Karpas-422 (cell line): ENCODE measurements around the gene EPS8L1. TPM values are rescaled to one million over a fixed set of nuclear protein-coding genes. Genes with fewer than 3 reads are reported as not detected.

Source experiments
- DNase-seq: peaks from one replicate; pipeline ENCODE4 v3.0.0-alpha.2; 2015
- H2AFZ ChIP-seq: fragments of 200-600 bp; sonication (generic); 2 replicates; pipeline ENCODE4 v1.6.1; 2014; ENCODE audit warnings: antibody characterized with exemption, low read length, mixed read lengths
- H3K27ac ChIP-seq: fragments of 200-600 bp; sonication (generic); 2 replicates; pipeline ENCODE4 v1.5.1; 2014; ENCODE audit warnings: mild to moderate bottlenecking, low read length, moderate library complexity
- H3K27me3 ChIP-seq: fragments of 200-600 bp; sonication (generic); 2 replicates; pipeline ENCODE4 v1.6.1; 2014; ENCODE audit warnings: low read length, mixed read lengths
- H3K36me3 ChIP-seq: fragments of 200-600 bp; sonication (generic); 2 replicates; pipeline ENCODE4 v1.6.1; 2014; ENCODE audit warnings: low read length, mixed read lengths; ENCODE audit not compliant: insufficient read depth
- H3K4me1 ChIP-seq: fragments of 200-600 bp; sonication (generic); 2 replicates; pipeline ENCODE4 v1.6.1; 2014; ENCODE audit warnings: mild to moderate bottlenecking, low read length, mixed read lengths
- H3K4me2 ChIP-seq: fragments of 200-600 bp; sonication (generic); 2 replicates; pipeline ENCODE4 v1.6.1; 2014; ENCODE audit warnings: low read length, low read depth, mild to moderate bottlenecking; ENCODE audit not compliant: poor library complexity, severe bottlenecking
- H3K4me3 ChIP-seq: fragments of 200-600 bp; sonication (generic); 2 replicates; pipeline ENCODE4 v1.5.1; 2014; ENCODE audit warnings: mild to moderate bottlenecking, antibody characterized with exemption, low read length, mixed read lengths
- H3K79me2 ChIP-seq: fragments of 200-600 bp; sonication (generic); 2 replicates; pipeline ENCODE4 v1.6.1; 2014; ENCODE audit warnings: mild to moderate bottlenecking, low read length, mixed read lengths
- H3K9ac ChIP-seq: fragments of 200-600 bp; sonication (generic); 2 replicates; pipeline ENCODE4 v1.6.0; 2014; ENCODE audit warnings: low read length
- H3K9me2 ChIP-seq: fragments of 200-600 bp; sonication (generic), shearing (Covaris generic); replicated peaks from 2 replicates; pipeline ENCODE4 v1.6.0; 2014; ENCODE audit warnings: mild to moderate bottlenecking, low read length, moderate library complexity; ENCODE audit not compliant: insufficient read depth
- H3K9me3 ChIP-seq: fragments of 300-700, 200-600 bp; sonication (generic); 2 replicates; pipeline ENCODE4 v1.6.1; 2014; ENCODE audit warnings: low read length, mixed read lengths
- H4K20me1 ChIP-seq: fragments of 200-600 bp; sonication (generic); 2 replicates; pipeline ENCODE4 v1.6.1; 2014; ENCODE audit warnings: mild to moderate bottlenecking, antibody characterized with exemption, low read length, low read depth; ENCODE audit not compliant: insufficient read depth
- total RNA-seq: library from RNA; depleted of rRNA; stranded (reverse); fragments of >200 nt; shearing (Covaris generic); gene quantifications from 2 replicates; pipeline ENCODE4 v1.2.3, GENCODE V29; 2014; ENCODE audit warnings: low replicate concordance

EPS8L1 gene
- total RNA-seq, 1 experiment from 2014 or later = not detected

DNA sequence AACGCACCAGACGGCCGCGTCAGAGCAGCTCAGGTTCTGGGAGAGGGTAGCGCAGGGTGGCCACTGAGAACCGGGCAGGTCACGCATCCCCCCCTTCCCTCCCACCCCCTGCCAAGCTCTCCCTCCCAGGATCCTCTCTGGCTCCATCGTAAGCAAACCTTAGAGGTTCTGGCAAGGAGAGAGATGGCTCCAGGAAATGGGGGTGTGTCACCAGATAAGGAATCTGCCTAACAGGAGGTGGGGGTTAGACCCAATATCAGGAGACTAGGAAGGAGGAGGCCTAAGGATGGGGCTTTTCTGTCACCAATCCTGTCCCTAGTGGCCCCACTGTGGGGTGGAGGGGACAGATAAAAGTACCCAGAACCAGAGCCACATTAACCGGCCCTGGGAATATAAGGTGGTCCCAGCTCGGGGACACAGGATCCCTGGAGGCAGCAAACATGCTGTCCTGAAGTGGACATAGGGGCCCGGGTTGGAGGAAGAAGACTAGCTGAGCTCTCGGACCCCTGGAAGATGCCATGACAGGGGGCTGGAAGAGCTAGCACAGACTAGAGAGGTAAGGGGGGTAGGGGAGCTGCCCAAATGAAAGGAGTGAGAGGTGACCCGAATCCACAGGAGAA lies 39.9 kb downstream of the EPS8L1 start:
- H3K9me3 ChIP-seq = no peaks in the 10 kb centered on the region
- H3K4me1 ChIP-seq = peaks cover 56% of the 10 kb centered on the region
- peak overlapping the region; percentile 86 for H3K9ac ChIP-seq
- peak overlapping the region; percentile 88 for H3K4me2 ChIP-seq
- H2AFZ ChIP-seq = no peak overlapping the region
- H3K27ac ChIP-seq = peak overlapping the region; percentile 87
- H3K4me3 ChIP-seq = peak overlapping the region; percentile 93
- no peaks in the 10 kb centered on the region for H3K9me2 ChIP-seq
- no peaks in the 10 kb centered on the region for H3K27me3 ChIP-seq
- H4K20me1 ChIP-seq = peaks cover 57% of the 10 kb centered on the region
- no peak for DNase-seq
- peaks cover 15% of the 10 kb centered on the region for H3K36me3 ChIP-seq
- H3K79me2 ChIP-seq = peaks cover 73% of the 10 kb centered on the region

DNA sequence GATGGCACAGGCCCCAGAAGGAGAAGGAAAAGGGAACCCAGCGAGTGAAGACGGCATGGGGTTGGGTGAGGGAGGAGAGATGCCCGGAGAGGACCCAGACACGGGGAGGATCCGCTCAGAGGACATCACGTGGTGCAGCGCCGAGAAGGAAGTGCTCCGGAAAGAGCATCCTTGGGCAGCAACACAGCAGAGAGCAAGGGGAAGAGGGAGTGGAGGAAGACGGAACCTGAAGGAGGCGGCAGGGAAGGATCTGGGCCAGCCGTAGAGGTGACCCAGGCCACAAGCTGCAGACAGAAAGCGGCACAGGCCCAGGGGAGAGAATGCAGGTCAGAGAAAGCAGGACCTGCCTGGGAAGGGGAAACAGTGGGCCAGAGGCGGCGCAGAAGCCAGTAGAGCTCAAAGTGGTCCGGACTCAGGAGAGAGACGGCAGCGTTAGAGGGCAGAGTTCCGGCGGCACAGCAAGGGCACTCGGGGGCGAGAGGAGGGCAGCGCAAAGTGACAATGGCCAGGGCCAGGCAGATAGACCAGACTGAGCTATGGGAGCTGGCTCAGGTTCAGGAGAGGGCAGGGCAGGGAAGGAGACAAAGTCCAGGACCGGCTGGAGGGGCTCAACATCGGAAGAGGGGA lies 40.7 kb downstream of the EPS8L1 start:
- Histone ChIP-seq H4K20me1 (peaks cover 53% of the 10 kb centered on the region), H2AFZ (no peak overlapping the region), H3K36me3 (peaks cover 12% of the 10 kb centered on the region), H3K9me2 (no peaks in the 10 kb centered on the region), H3K79me2 (peaks cover 66% of the 10 kb centered on the region), H3K9ac (peak overlapping the region; percentile 86), H3K27ac (peak overlapping the region; percentile 82), H3K9me3 (no peaks in the 10 kb centered on the region), H3K4me2 (peak overlapping the region; percentile 88), H3K4me1 (peaks cover 64% of the 10 kb centered on the region), H3K4me3 (peak overlapping the region; percentile 93), H3K27me3 (no peaks in the 10 kb centered on the region)
- peak; percentile 92 for DNase-seq

GRCh38 chr19:55116859-55117662 lies 41.4 kb downstream of the EPS8L1 start, which contains the start of gene PPP1R12C:
Gene PPP1R12C (minus strand): TSS chr19:55117637. CDS start chr19:55117543, 94 bp downstream.
- Histone ChIP-seq H3K27ac (peak within 1 kb of the TSS; percentile 82), H3K4me2 (peak within 1 kb of the TSS; percentile 99), H4K20me1 (peaks cover 48% of the 10 kb centered on the region), H3K4me3 (peak within 1 kb of the TSS; percentile 93), H3K9me2 (no peaks in the 10 kb centered on the region), H3K79me2 (peaks cover 59% of the 10 kb centered on the region), H3K36me3 (peaks cover 8% of the 10 kb centered on the region), H3K27me3 (no peaks in the 10 kb centered on the region), H2AFZ (peak within 1 kb of the TSS; percentile 41), H3K9me3 (no peaks in the 10 kb centered on the region), H3K9ac (peak within 1 kb of the TSS; percentile 86), H3K4me1 (peaks cover 71% of the 10 kb centered on the region)
- DNase-seq = peak; percentile 68

GRCh38 chr19:55117663-55118391 lies 42.2 kb downstream of the EPS8L1 start:
- Histone ChIP-seq H4K20me1 (peaks cover 40% of the 10 kb centered on the region), H3K9ac (peak overlapping the region; percentile 76), H3K9me2 (no peaks in the 10 kb centered on the region), H3K27me3 (no peaks in the 10 kb centered on the region), H2AFZ (peak overlapping the region; percentile 41), H3K4me1 (peaks cover 68% of the 10 kb centered on the region), H3K9me3 (no peaks in the 10 kb centered on the region), H3K36me3 (peaks cover under 1% of the 10 kb centered on the region; the same call in 1 of the 2 replicates), H3K27ac (peak overlapping the region; percentile 61), H3K79me2 (peaks cover 51% of the 10 kb centered on the region), H3K4me3 (peak overlapping the region; percentile 73), H3K4me2 (peak overlapping the region; percentile 99)
- DNase-seq = peak; percentile 100

DNA sequence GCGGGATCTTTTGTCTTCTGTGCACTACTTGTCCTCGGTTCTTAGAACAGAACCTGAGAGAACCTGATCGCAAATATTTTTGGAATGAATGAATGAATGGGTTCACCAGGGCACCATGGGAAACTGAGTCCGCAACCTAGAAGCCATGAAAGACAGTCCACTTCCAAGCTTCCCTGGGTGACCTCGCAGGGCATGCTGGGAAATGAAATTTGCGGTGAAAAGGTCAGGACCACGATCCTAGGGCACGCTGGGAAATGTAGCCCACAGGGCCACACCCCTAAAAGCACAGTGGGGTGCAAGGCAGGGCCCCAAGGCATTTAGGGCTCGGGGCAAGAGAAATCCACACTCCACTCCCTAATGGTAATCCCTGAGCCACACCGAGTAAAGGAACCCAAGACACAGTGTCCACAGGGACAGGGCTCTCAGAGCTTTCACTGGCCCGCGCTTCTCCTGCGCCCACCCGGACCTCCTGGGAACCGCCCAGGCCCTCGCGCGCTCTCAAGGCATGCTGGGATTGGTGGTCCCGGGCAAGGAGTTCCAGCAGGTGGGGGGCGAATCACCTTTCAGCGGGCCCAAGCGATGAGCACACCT lies 42.8 kb downstream of the EPS8L1 start:
- no peak for DNase-seq
- H3K4me1 ChIP-seq = peaks cover 61% of the 10 kb centered on the region

GRCh38 chr19:55119053-55119452 lies 43.4 kb downstream of the EPS8L1 start:
- DNase-seq = no peak
- no peak overlapping the region for H3K27ac ChIP-seq
- H3K79me2 ChIP-seq = peaks cover 39% of the 10 kb centered on the region
- no peak overlapping the region for H3K9ac ChIP-seq
- no peaks in the 10 kb centered on the region for H3K27me3 ChIP-seq
- H4K20me1 ChIP-seq = peaks cover 28% of the 10 kb centered on the region
- no peak overlapping the region for H3K4me3 ChIP-seq
- H2AFZ ChIP-seq = no peak overlapping the region
- H3K9me2 ChIP-seq = no peaks in the 10 kb centered on the region
- H3K36me3 ChIP-seq = no peaks in the 10 kb centered on the region
- H3K9me3 ChIP-seq = no peaks in the 10 kb centered on the region
- peak overlapping the region; percentile 99 for H3K4me2 ChIP-seq
- H3K4me1 ChIP-seq = peaks cover 56% of the 10 kb centered on the region

More for the DNA sequence above, 42.8 kb downstream of the EPS8L1 start:
- Histone ChIP-seq H3K4me3 (peak overlapping the region; percentile 73), H2AFZ (peak overlapping the region; percentile 41), H3K4me2 (peak overlapping the region; percentile 99), H3K27me3 (no peaks in the 10 kb centered on the region), H4K20me1 (peaks cover 34% of the 10 kb centered on the region), H3K79me2 (peaks cover 44% of the 10 kb centered on the region), H3K9ac (peak overlapping the region; percentile 76), H3K36me3 (no peaks in the 10 kb centered on the region), H3K9me3 (no peaks in the 10 kb centered on the region), H3K9me2 (no peaks in the 10 kb centered on the region), H3K27ac (peak overlapping the region; percentile 61)

DNA sequence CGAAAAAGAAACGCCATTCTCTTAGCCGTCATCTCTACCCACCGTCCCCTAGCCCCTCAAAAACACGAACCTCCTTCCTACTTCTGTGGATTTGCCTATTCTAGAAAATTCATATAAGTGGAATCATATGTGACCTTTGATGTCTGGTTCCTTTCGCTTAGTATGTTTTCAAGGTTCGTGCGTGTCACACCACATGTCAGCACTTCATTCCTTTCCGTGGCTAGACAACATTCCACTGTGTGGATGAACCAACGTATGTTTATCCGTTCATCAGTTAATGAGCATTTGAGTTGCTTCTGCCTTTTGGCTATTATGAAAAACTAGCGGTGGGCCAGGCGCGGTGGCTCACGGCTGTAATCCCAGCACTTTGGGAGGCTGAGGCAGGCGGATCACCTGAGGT lies 55.8 kb downstream of the EPS8L1 start:
- H3K36me3 ChIP-seq = no peaks in the 10 kb centered on the region

More for the DNA sequence above, 55.8 kb downstream of the EPS8L1 start:
- peaks cover 26% of the 10 kb centered on the region for H3K4me1 ChIP-seq
- H4K20me1 ChIP-seq = no peaks in the 10 kb centered on the region
- H3K9me3 ChIP-seq = no peaks in the 10 kb centered on the region
- no peak overlapping the region for H2AFZ ChIP-seq
- no peak overlapping the region for H3K9ac ChIP-seq
- H3K4me2 ChIP-seq = no peak overlapping the region
- H3K4me3 ChIP-seq = no peak overlapping the region
- no peak for DNase-seq
- no peaks in the 10 kb centered on the region for H3K27me3 ChIP-seq
- H3K79me2 ChIP-seq = no peaks in the 10 kb centered on the region
- H3K9me2 ChIP-seq = no peaks in the 10 kb centered on the region
- H3K27ac ChIP-seq = no peak overlapping the region
